ENCODE measurements around the gene ROBO1. TPM values are rescaled to one million over a fixed set of nuclear protein-coding genes. Genes with fewer than 3 reads are reported as not detected.
A peak's percentile ranks its signal among the peaks of the same experiment; 100 is the strongest.

The ROBO1 gene
- total RNA-seq, 1 donor = 34.2 TPM

DNA sequence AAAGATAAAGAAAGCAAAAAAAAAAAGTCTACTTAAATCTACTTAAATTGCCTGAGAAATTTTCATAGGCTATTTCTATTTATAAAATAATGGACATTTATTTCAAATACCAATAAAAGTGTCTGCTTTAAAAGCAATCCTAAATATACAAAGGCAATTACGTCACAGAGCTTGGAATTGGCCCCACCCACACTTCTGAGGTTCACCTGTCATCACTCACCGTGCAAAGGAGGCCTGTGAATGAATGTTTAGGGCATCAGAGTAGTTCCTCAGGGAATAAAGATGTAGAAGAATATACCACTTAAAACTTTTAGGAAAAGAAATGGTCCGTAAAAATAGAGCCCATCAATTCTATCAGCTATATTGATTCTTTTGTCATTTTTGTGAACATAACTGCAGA is 621.8 kb downstream of the ROBO1 start:
- no peak overlapping the region for H3K4me3 ChIP-seq (ENCODE audit: low read depth, low read length)
- no peak for DNase-seq (ENCODE audit: low read depth)
- TF ChIP-seq, protein P1, sequence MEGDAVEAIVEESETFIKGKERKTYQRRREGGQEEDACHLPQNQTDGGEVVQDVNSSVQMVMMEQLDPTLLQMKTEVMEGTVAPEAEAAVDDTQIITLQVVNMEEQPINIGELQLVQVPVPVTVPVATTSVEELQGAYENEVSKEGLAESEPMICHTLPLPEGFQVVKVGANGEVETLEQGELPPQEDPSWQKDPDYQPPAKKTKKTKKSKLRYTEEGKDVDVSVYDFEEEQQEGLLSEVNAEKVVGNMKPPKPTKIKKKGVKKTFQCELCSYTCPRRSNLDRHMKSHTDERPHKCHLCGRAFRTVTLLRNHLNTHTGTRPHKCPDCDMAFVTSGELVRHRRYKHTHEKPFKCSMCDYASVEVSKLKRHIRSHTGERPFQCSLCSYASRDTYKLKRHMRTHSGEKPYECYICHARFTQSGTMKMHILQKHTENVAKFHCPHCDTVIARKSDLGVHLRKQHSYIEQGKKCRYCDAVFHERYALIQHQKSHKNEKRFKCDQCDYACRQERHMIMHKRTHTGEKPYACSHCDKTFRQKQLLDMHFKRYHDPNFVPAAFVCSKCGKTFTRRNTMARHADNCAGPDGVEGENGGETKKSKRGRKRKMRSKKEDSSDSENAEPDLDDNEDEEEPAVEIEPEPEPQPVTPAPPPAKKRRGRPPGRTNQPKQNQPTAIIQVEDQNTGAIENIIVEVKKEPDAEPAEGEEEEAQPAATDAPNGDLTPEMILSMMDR (IDR thresholded peaks at IDR 0.05; ENCODE audit: insufficient read depth, low read length) = no peak

DNA sequence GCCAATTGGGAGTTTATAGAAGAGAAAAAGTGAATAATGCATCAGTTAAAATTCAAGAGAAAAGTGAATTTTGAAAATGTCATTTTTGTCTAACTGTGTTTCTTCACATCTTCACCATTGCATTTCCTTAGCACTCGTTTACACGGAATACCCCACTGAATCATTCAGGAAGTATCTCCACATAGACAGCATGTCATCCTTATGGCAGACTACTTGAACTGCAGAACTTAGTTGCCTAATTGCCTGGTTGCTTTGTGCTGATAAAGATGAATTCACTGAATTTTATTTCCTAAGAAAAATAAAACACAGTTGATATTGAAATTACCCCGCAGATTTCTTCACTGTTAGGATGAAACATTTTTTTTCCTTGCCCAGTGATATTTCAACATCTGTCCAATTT is 627.1 kb downstream of the ROBO1 start:
- TF ChIP-seq, protein P1 (IDR thresholded peaks at IDR 0.05; ENCODE audit: insufficient read depth, low read length) = no peak
- DNase-seq (ENCODE audit: low read depth) = peak; percentile 56
- no peak overlapping the region for H3K4me3 ChIP-seq (ENCODE audit: low read depth, low read length)

DNA sequence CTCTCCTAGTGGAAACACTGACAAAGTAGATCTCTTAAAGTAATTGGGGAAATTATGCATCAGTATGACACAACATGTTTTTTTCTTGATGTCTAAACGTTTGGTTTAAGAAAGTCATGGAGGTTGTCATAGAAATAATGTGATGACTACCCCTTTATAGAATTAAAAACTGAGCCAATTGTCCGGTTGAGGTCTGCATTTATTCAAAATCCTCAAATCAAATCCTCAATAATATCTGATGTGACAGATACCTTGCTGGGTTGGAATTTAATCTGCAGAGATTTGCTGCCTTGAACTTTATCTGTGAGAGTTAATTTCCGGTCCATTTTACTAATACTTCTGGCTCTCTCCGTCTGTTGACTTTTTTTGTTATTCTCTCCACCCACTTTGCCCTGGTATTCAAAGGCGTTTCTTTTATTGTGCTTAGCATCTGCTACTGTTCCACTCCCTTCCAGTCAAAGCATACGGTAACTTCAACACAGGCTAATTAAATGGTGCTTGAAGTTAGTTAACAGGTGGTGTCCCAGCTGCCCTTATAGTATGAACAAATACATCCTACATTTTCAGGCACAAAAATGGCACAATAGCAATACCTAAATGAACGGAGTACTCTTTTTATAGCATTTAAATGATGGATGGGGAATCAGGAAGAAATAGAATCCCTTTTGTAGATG is 628.3 kb downstream of the ROBO1 start:
- TF ChIP-seq, protein P1 (IDR thresholded peaks at IDR 0.05; ENCODE audit: insufficient read depth, low read length) = no peak
- no peak overlapping the region for H3K4me3 ChIP-seq (ENCODE audit: low read depth, low read length)
- peak; percentile 26 for DNase-seq (ENCODE audit: low read depth)

DNA sequence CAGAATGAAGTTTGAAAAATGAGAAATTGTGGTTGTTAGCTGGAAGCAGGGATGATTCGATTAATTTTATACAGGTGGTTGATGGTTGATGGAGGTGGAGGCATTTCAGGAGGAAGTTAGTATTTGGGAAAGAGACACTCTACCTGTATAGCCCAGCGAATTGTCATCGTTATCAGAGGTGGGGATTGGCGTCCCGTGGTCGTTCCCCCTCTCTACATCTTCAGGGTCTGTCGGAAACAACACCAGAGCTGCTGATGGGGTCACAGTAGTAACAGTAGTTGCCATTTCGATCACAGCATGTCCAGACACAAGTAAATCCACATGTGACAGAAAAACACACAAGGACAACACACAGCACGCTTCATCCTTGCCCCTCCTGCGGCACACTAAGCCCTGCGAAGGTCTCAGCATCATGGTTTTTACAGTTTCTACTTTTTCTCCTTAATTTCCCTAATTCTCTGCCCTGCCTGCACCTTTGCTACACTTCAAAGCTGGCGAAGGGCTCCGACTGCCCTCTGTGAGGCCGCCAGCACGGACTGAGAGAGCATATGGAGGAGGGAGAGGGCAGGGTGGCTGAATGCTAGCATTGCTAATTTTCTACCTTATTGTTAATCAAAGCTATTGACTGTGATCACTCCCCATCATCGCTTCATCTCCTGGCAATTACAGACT is 642.3 kb downstream of the ROBO1 start:
- H3K4me3 ChIP-seq (ENCODE audit: low read depth, low read length) = no peak overlapping the region
- DNase-seq (ENCODE audit: low read depth) = no peak
- TF ChIP-seq, protein P1 (IDR thresholded peaks at IDR 0.05; ENCODE audit: insufficient read depth, low read length) = no peak

DNA sequence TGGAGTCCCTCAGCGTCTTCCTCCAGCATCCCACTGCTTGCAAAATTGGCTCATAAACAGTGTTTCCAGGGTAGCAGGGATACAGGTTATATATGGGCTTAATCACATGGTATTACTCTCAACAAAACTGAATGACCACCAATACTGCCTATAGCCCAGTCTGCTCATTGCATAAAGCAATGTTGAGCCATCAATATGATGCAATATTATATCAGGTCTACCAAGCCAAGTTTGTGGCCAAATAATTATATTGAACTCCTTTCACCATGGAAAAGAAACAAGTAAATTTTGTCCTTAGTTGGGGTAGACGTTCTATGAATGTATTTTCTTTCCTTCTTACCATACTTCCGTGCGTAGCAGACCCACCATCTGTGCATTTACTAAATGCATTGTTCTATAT is 652.3 kb downstream of the ROBO1 start:
- no peak overlapping the region for H3K4me3 ChIP-seq (ENCODE audit: low read depth, low read length)
- DNase-seq (ENCODE audit: low read depth) = no peak
- TF ChIP-seq, protein P1 (IDR thresholded peaks at IDR 0.05; ENCODE audit: insufficient read depth, low read length) = no peak

DNA sequence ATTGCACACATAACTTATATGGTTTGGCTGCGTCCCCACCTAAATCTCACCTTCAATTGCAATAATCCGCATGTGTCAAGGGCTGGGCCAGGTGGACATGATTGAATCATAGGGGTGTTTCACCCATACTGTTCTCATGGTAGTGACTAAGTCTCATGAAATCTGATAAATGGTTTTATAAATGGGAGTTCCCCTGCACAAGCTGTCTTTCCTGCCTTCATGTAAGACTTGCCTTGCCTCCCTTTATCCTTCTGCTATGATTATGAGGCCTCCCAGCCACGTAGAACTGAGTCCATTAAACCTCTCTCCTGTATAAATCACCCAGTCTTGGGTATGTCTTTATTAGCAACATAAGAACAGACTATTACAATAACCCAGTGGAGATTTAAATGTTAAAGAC is 653.9 kb downstream of the ROBO1 start:
- DNase-seq (ENCODE audit: low read depth) = no peak
- TF ChIP-seq, protein P1 (IDR thresholded peaks at IDR 0.05; ENCODE audit: insufficient read depth, low read length) = no peak
- H3K4me3 ChIP-seq (ENCODE audit: low read depth, low read length) = no peak overlapping the region
